HepG2 (cell line): Measurements from ENCODE around the gene TEDC1. TPM values are rescaled to one million over a fixed set of nuclear protein-coding genes. Genes with fewer than 3 reads are reported as not detected.

Experiments used
- ARNT ChIP-seq: fragments of 450-650 bp; IDR thresholded peaks from 2 replicates; pipeline ENCODE4 v1.6.1; 2017
- CCDC6 ChIP-seq: sonication (generic); formaldehyde crosslinking; IDR thresholded peaks from 2 replicates; pipeline ENCODE4 v1.8.1; 2022; ENCODE audit warnings: mild to moderate bottlenecking, missing genetic modification reagents, moderate library complexity
- DNMT1 ChIP-seq: sonication (generic); formaldehyde crosslinking; IDR thresholded peaks from 2 replicates; pipeline ENCODE4 v1.5.1; 2020; ENCODE audit warnings: mild to moderate bottlenecking, missing genetic modification reagents
- FOXJ3 ChIP-seq: sonication (generic); formaldehyde crosslinking; IDR thresholded peaks from 2 replicates; pipeline ENCODE4 v1.4.0; 2020; ENCODE audit warnings: missing genetic modification reagents, mild to moderate bottlenecking, borderline replicate concordance
- HNF1B ChIP-seq: sonication (generic); formaldehyde crosslinking; IDR thresholded peaks from 2 replicates; pipeline ENCODE4 v1.5.1; 2020; ENCODE audit warnings: mild to moderate bottlenecking, moderate library complexity, missing genetic modification reagents
- HOXD1 ChIP-seq: sonication (generic); formaldehyde crosslinking; IDR thresholded peaks from 2 replicates; pipeline ENCODE4 v1.5.0; 2020; ENCODE audit warnings: missing genetic modification reagents
- KDM5A ChIP-seq: fragments of 200-600 bp; sonication (generic); IDR thresholded peaks from 2 replicates; pipeline ENCODE4 v1.7.0; 2018; ENCODE audit warnings: antibody characterized with exemption, mild to moderate bottlenecking, low read length, borderline replicate concordance
- KMT2B ChIP-seq: IDR thresholded peaks from 2 replicates; pipeline ENCODE4 v1.6.1; 2016; ENCODE audit warnings: missing genetic modification reagents, missing compliant biosample characterization
- MIXL1 ChIP-seq: IDR thresholded peaks from 2 replicates; pipeline ENCODE4 v1.6.1; 2016
- MYNN ChIP-seq: sonication (generic); formaldehyde crosslinking; IDR thresholded peaks from 2 replicates; pipeline ENCODE4 v1.4.0; 2020; ENCODE audit warnings: mild to moderate bottlenecking, low read depth, missing genetic modification reagents
- NRL ChIP-seq: sonication (generic); formaldehyde crosslinking; IDR thresholded peaks from 2 replicates; pipeline ENCODE4 v1.5.0; 2020; ENCODE audit warnings: missing genetic modification reagents, mild to moderate bottlenecking, moderate library complexity, borderline replicate concordance
- RERE ChIP-seq: IDR thresholded peaks from 2 replicates; pipeline ENCODE4 v1.6.1; 2016; ENCODE audit warnings: low read depth, missing genetic modification reagents, missing compliant biosample characterization
- SALL1 ChIP-seq: sonication (generic); formaldehyde crosslinking; IDR thresholded peaks from 2 replicates; pipeline ENCODE4 v1.8.0; 2022; ENCODE audit warnings: mild to moderate bottlenecking, missing genetic modification reagents
- SMARCC2 ChIP-seq: fragments of 450-650 bp; IDR thresholded peaks from 2 replicates; pipeline ENCODE4 v1.6.1; 2017; ENCODE audit warnings: antibody characterized with exemption, mild to moderate bottlenecking
- TBX2 ChIP-seq: sonication (generic); formaldehyde crosslinking; IDR thresholded peaks from 2 replicates; pipeline ENCODE4 v1.5.0; 2020; ENCODE audit warnings: missing genetic modification reagents, mild to moderate bottlenecking, borderline replicate concordance
- TOPORS ChIP-seq: sonication (generic); formaldehyde crosslinking; IDR thresholded peaks from 2 replicates; pipeline ENCODE4 v1.8.0; 2023; ENCODE audit warnings: mild to moderate bottlenecking, missing genetic modification reagents
- ZBTB46 ChIP-seq: sonication (generic); formaldehyde crosslinking; IDR thresholded peaks from 2 replicates; pipeline ENCODE4 v1.4.0; 2020; ENCODE audit warnings: mild to moderate bottlenecking, missing genetic modification reagents, borderline replicate concordance
- ZNF264 ChIP-seq: sonication (generic); formaldehyde crosslinking; IDR thresholded peaks from 2 replicates; pipeline ENCODE4 v1.4.0; 2020; ENCODE audit warnings: missing genetic modification reagents
- ZNF773 ChIP-seq: sonication (generic); formaldehyde crosslinking; IDR thresholded peaks from 2 replicates; pipeline ENCODE4 v1.4.0; 2020; ENCODE audit warnings: missing genetic modification reagents, borderline replicate concordance
- ZSCAN20 ChIP-seq: sonication (generic); formaldehyde crosslinking; IDR thresholded peaks from 2 replicates; pipeline ENCODE4 v1.4.0; 2020; ENCODE audit warnings: missing genetic modification reagents, mild to moderate bottlenecking, borderline replicate concordance
- polyA plus RNA-seq, 8 experiments: library from polyadenylated mRNA; depleted of rRNA in 3 of 8; stranded (reverse) in 7 of 8; unstranded in 1 of 8; fragments of >200 nt; fragmentation: Illumina TruSeq in 4 of 8; extraction: Trizol in 4 of 8; gene quantifications; 2 replicates each; pipeline versions ENCODE4 v1.2.1 to v1.2.3, GENCODE V29; 2011 to 2016; ENCODE audit warnings: low read depth in 4 of 8, missing spikeins in 1 of 8, mixed read lengths in 1 of 8; ENCODE audit not compliant: insufficient read depth in 1 of 8
- total RNA-seq, 5 experiments: library from RNA; depleted of rRNA; stranded (reverse); fragments of >200 nt; fragmentation: Illumina TruSeq; extraction: Trizol; gene quantifications; 2 replicates each; pipeline ENCODE4 v1.2.3, GENCODE V29; 2016; ENCODE audit warnings: low read depth in 1 of 5

TEDC1 gene
- total and polyA plus RNA-seq, 2 of the 13 experiments (the other 11 are each of a cell fraction or from before 2014, with no cell fraction given): 5.7 to 27.4 TPM

- TF ChIP-seq ZBTB46 (no peak), KMT2B (no peak), SMARCC2 (no peak), ZSCAN20 (CRISPR knock-in tag) (no peak), KDM5A (no peak), FOXJ3 (CRISPR knock-in tag) (peak; percentile 32; the same call in 1 of the 2 replicates), TOPORS (peak; percentile 84), SALL1 (CRISPR knock-in tag) (0 out of 2 replicates have a peak, but pooled peaks have one; percentile 31), MYNN (no peak), HOXD1 (CRISPR knock-in tag) (no peak), NRL (CRISPR knock-in tag) (0 out of 2 replicates have a peak, but pooled peaks have one; percentile 56), MIXL1 (CRISPR knock-in tag) (no peak), TBX2 (0 out of 2 replicates have a peak, but pooled peaks have one; percentile 5), CCDC6 (CRISPR knock-in tag) (0 out of 2 replicates have a peak, but pooled peaks have one; percentile 26), DNMT1 (CRISPR knock-in tag) (no peak), ZNF773 (CRISPR knock-in tag) (no peak), ARNT (no peak), RERE (CRISPR knock-in tag) (no peak), ZNF264 (CRISPR knock-in tag) (no peak), HNF1B (CRISPR knock-in tag) (no peak)
Observed at GRCh38 chr14:105476097-105476830, 14.8 kb upstream of the TEDC1 start (continued).
